GM10266 (cell line): ENCODE results near the gene REEP3.

Experiments used
- DNase-seq: peaks from one replicate; pipeline ENCODE4 v3.0.0; 2012; ENCODE audit errors: extremely low spot score
- CTCF ChIP-seq: IDR thresholded peaks from 2 replicates; pipeline ENCODE4 v1.5.1; 2012; ENCODE audit warnings: mild to moderate bottlenecking, low read depth; ENCODE audit not compliant: control insufficient read depth, insufficient read depth; ENCODE audit errors: missing control alignments

The REEP3 gene

GRCh38 chr10:63506554-63506953 is 14.6 kb upstream of the REEP3 start:
- no peak for DNase-seq
- no peak for TF ChIP-seq CTCF

GRCh38 chr10:63515002-63515763 is 6.0 kb upstream of the REEP3 start:
- DNase-seq, result no peak
- TF ChIP-seq CTCF, result no peak

GRCh38 chr10:63516207-63516606 is 5.0 kb upstream of the REEP3 start:
- TF ChIP-seq CTCF, result no peak
- DNase-seq, result no peak

GRCh38 chr10:63518690-63519288 is 2.4 kb upstream of the REEP3 start:
- TF ChIP-seq CTCF, result no peak
- DNase-seq, result no peak

GRCh38 chr10:63521416-63522276 is 445 bp downstream of the REEP3 start:
- no peak for TF ChIP-seq CTCF
- DNase-seq, result peak; percentile 84

- TF ChIP-seq CTCF, result no peak
- peak; percentile 56 for DNase-seq
Observed at GRCh38 chr10:63522277-63522687, 1.1 kb downstream of the REEP3 start.
